Endothelial cell of umbilical vein (primary cell): ENCODE data around the gene SH3RF3. TPM values are rescaled to one million over a fixed set of nuclear protein-coding genes. Genes with fewer than 3 reads are reported as not detected.

ENCODE experiments used
- BruUV-seq: library from RNA; stranded (reverse); fragments of 400-500 nt; replicated peaks from 2 replicates; lab custom pipeline; 2021; lab: Mats Ljungman, UMichigan
- CTCF ChIA-PET: fragments of 300-600, 350-600 bp; sonication (Branson Sonifier 250); formaldehyde crosslinking; loops from one replicate; lab custom pipeline; 2021; ENCODE audit warnings: antibody characterized with exemption, inconsistent platforms; lab: Charles Lee
- POLR2A ChIA-PET: fragments of 300-600, 350-600 bp; sonication (Branson Sonifier 250); formaldehyde crosslinking; loops from one replicate; lab custom pipeline; 2021; ENCODE audit warnings: antibody characterized with exemption, inconsistent platforms; lab: Charles Lee
- DNase-seq: peaks from one replicate; pipeline ENCODE4 v3.0.0-alpha.2; 2011; ENCODE audit warnings: low read depth, low spot score
- FAIRE-seq: peaks from 2 replicates; lab custom pipeline; 2011; peaks lifted over from hg19 to GRCh38; lab: Jason Lieb, UNC
- H2AFZ ChIP-seq: 2 replicates; pipeline ENCODE4 v1.6.0; 2012; ENCODE audit warnings: low read depth, low read length, control low read depth, inconsistent platforms
- H3K27ac ChIP-seq: 2 replicates; pipeline ENCODE4 v1.5.1; 2011; ENCODE audit warnings: low read depth, mild to moderate bottlenecking, control low read depth, low read length, moderate library complexity; ENCODE audit not compliant: insufficient read depth
- H3K27me3 ChIP-seq, 2 experiments: 2 replicates each; pipeline versions ENCODE4 v1.6.0 to v1.6.1; 2011; ENCODE audit warnings: low read length in 2 of 2, mixed read lengths in 1 of 2; ENCODE audit not compliant: control insufficient read depth in 2 of 2, insufficient read depth in 2 of 2
- H3K36me3 ChIP-seq, 2 experiments: 2 replicates in 1 of 2; 3 replicates in 1 of 2; pipeline ENCODE4 v1.5.1; 2011; ENCODE audit warnings: low read length in 2 of 2, mild to moderate bottlenecking in 1 of 2, moderate library complexity in 1 of 2; ENCODE audit not compliant: control insufficient read depth in 2 of 2, insufficient read depth in 2 of 2; ENCODE audit errors: extremely low read depth in 1 of 2
- H3K4me1 ChIP-seq: 3 replicates; pipeline ENCODE4 v1.5.1; 2011; ENCODE audit warnings: mild to moderate bottlenecking, low read length; ENCODE audit not compliant: control insufficient read depth, insufficient read depth; ENCODE audit errors: extremely low read depth
- H3K4me2 ChIP-seq: 2 replicates; pipeline ENCODE4 v1.6.1; 2011; ENCODE audit warnings: low read length, control low read depth, mixed read lengths; ENCODE audit not compliant: insufficient read depth
- H3K4me3 ChIP-seq, 3 experiments: fragments of 200-600 bp in 1 of 3; sonication (generic), shearing (Covaris generic) in 1 of 3; replicated peaks in 1 of 3; 2 replicates each; pipeline ENCODE4 v1.5.1; 2011 to 2016; ENCODE audit warnings: control low read depth in 3 of 3, low read length in 3 of 3, mild to moderate bottlenecking in 2 of 3, inconsistent platforms in 1 of 3, low read depth in 1 of 3, moderate library complexity in 1 of 3; ENCODE audit not compliant: insufficient read depth in 1 of 3
- H3K79me2 ChIP-seq: 2 replicates; pipeline ENCODE4 v1.6.0; 2012; ENCODE audit warnings: low read length, inconsistent platforms; ENCODE audit not compliant: control insufficient read depth, insufficient read depth
- H3K9ac ChIP-seq: replicated peaks from 2 replicates; pipeline ENCODE3; 2011; ENCODE audit warnings: low read length, control low read depth; ENCODE audit not compliant: insufficient read depth; ENCODE audit errors: extremely low read depth
- H3K9me1 ChIP-seq: replicated peaks from 3 replicates; pipeline ENCODE4 v1.6.0; 2011; ENCODE audit warnings: mild to moderate bottlenecking, low read length; ENCODE audit not compliant: control insufficient read depth, insufficient read depth; ENCODE audit errors: extremely low read depth
- H3K9me3 ChIP-seq: replicated peaks from 2 replicates; pipeline ENCODE4 v1.5.1; 2012; ENCODE audit warnings: low read length, inconsistent platforms; ENCODE audit not compliant: control insufficient read depth, insufficient read depth
- H4K20me1 ChIP-seq: replicated peaks from 2 replicates; pipeline ENCODE3; 2011; ENCODE audit warnings: mild to moderate bottlenecking, low read length; ENCODE audit not compliant: control insufficient read depth, insufficient read depth; ENCODE audit errors: extremely low read depth
- CTCF ChIP-seq, 2 donors: IDR thresholded peaks; 1 replicate in 1 of 2; 2 replicates in 1 of 2; pipeline ENCODE4 v1.5.1; 2011; ENCODE audit warnings: low read length in 2 of 2, mild to moderate bottlenecking in 2 of 2, moderate library complexity in 2 of 2, control low read depth in 1 of 2, inconsistent platforms in 1 of 2, low read depth in 1 of 2; ENCODE audit not compliant: insufficient read depth in 1 of 2; ENCODE audit errors: extremely low read depth in 1 of 2
- EZH2 ChIP-seq: IDR thresholded peaks from 2 replicates; pipeline ENCODE4 v1.6.1; 2012; ENCODE audit warnings: borderline replicate concordance, low read depth, mild to moderate bottlenecking, moderate library complexity, low read length, inconsistent platforms; ENCODE audit not compliant: severe bottlenecking
- FOS ChIP-seq: IDR thresholded peaks from 2 replicates; pipeline ENCODE4 v1.6.1; 2011; ENCODE audit warnings: mild to moderate bottlenecking, low read length, moderate library complexity, borderline replicate concordance; ENCODE audit not compliant: insufficient read depth
- GATA2 ChIP-seq: IDR thresholded peaks from 2 replicates; pipeline ENCODE4 v1.7.0; 2011; ENCODE audit warnings: low read depth, mild to moderate bottlenecking, moderate library complexity, mixed read lengths, low read length; ENCODE audit not compliant: insufficient read length, insufficient read depth
- JUN ChIP-seq: IDR thresholded peaks from 2 replicates; pipeline ENCODE4 v1.6.1; 2011; ENCODE audit warnings: borderline replicate concordance, low read depth; ENCODE audit not compliant: insufficient read length, insufficient read depth
- MYC ChIP-seq: IDR thresholded peaks from one replicate; pipeline ENCODE4 v1.6.1; 2011; ENCODE audit warnings: mild to moderate bottlenecking, low read depth, low read length
- POLR2A ChIP-seq: IDR thresholded peaks from 2 replicates; pipeline ENCODE4 v1.6.1; 2012; ENCODE audit warnings: low read depth, mild to moderate bottlenecking, control low read depth, low read length
- POLR2AphosphoS5 ChIP-seq: IDR thresholded peaks from 2 replicates; pipeline ENCODE4 v1.6.1; 2012; ENCODE audit warnings: low read depth, mild to moderate bottlenecking, control low read depth, low read length, moderate library complexity; ENCODE audit not compliant: insufficient read depth
- dilution Hi-C: fragments of 300-500 bp; cut with MboI; formaldehyde crosslinking; loops from one replicate; pipeline ENCODE4 v1.15.0; 2019; ENCODE audit warnings: low sequenced_read_pairs; ENCODE audit not compliant: extremely low pct_ligation_motif_present
- intact Hi-C: fragments of 100-400 bp; cut with micrococcal nuclease; formaldehyde crosslinking; loops from one replicate; pipeline ENCODE4 v1.10.0; 2022
- polyA plus RNA-seq, 4 experiments: library from polyadenylated mRNA; depleted of rRNA in 3 of 4; stranded (reverse) in 3 of 4; unstranded in 1 of 4; fragments of >200 nt; gene quantifications; 2 replicates each; pipeline versions ENCODE4 v1.2.1 to v1.2.3, GENCODE V29; 2011 to 2012; ENCODE audit warnings: missing spikeins in 1 of 4
- total RNA-seq: library from RNA; stranded (reverse); gene quantifications from 2 replicates; pipeline ENCODE4 v1.2.3, GENCODE V29; 2021
- TF ChIP-seq, protein P1 (sequence below): IDR thresholded peaks from 2 replicates; pipeline ENCODE4 v1.6.1; 2011; ENCODE audit not compliant: insufficient read depth, insufficient read length

The SH3RF3 gene
- total and polyA plus RNA-seq, 2 donors (not counting 3 experiments of a cell fraction or from before 2014, with no cell fraction given): 3.8 to 14.7 TPM

DNA sequence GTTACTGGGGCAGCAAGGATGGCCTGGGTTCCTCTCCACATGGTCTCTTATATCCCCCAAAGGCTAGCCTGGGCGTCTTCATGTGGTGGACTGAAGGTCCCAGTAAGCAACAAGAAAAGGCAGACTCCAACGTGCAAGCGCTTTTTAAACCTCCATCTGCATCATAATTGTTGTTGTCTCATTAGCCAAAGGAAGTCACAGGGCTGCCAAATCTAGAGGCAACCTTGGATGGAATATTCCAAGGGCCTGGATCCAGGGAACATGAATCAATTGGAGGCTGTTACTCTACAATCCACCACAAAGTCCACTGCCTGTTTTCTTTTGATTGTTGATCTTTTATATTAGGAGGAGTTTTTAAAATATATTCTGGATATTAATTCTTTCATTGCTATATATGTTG, 118.8 kb downstream of the SH3RF3 start:
- Histone ChIP-seq H3K4me3 (no peak overlapping the region), H3K27me3 (no peaks in the 10 kb centered on the region), H3K9ac (no peak overlapping the region), H3K36me3 (no peaks in the 10 kb centered on the region), H4K20me1 (no peaks in the 10 kb centered on the region), H2AFZ (no peak overlapping the region), H3K9me3 (no peaks in the 10 kb centered on the region), H3K79me2 (peaks cover 13% of the 10 kb centered on the region), H3K9me1 (no peaks in the 10 kb centered on the region), H3K27ac (no peak overlapping the region), H3K4me1 (peaks cover 18% of the 10 kb centered on the region), H3K4me2 (no peak overlapping the region)
- POLR2A ChIA-PET: no interaction called here
- dilution Hi-C loops: no loop called here
- CTCF ChIA-PET: no interaction called here
- DNase-seq (peak; percentile 67), FAIRE-seq (peak; percentile 60)
- intact Hi-C loops: no loop called here
- TF ChIP-seq MYC: no peak
- no peak for TF ChIP-seq FOS
- no peak for TF ChIP-seq EZH2
- TF ChIP-seq POLR2AphosphoS5: no peak
- no peak for TF ChIP-seq POLR2A
- no TSS peak for BruUV-seq

DNA sequence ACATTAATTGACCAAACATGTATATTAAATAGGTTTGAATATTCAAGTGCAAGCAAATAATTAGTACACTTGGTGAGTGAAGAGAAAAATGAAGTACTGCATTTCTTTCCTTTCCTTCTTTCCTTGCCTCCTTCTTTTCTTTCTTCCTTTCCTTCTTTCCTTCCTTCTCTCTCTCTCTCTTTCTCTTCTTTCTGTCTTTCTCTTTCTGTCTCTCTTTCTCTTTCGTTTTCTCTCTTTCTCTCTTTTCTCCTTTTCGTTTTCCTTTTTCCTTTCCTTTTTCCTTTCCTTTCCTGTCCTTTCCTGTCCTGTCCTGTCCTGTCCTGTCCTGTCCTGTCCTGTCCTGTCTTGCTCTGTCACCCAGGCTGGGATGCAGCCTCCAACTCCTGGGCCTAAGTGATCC, 119.6 kb downstream of the SH3RF3 start:
- no peak for FAIRE-seq
- CTCF ChIA-PET: interaction anchor here (1.0 kb wide), 1 partner anchor 9 kb away, joined by 3 read pairs; no protein-coding TSS in a partner anchor

More for the DNA sequence above, 119.6 kb downstream of the SH3RF3 start:
- Histone ChIP-seq H3K27me3 (no peaks in the 10 kb centered on the region), H3K36me3 (no peaks in the 10 kb centered on the region), H3K9ac (no peak overlapping the region), H3K79me2 (peaks cover 10% of the 10 kb centered on the region), H3K9me1 (no peaks in the 10 kb centered on the region), H2AFZ (no peak overlapping the region), H3K4me2 (no peak overlapping the region), H3K4me3 (no peak overlapping the region), H3K27ac (no peak overlapping the region), H3K4me1 (peaks cover 10% of the 10 kb centered on the region), H4K20me1 (no peaks in the 10 kb centered on the region), H3K9me3 (no peaks in the 10 kb centered on the region)
- BruUV-seq: no TSS peak
- TF ChIP-seq, protein P1, sequence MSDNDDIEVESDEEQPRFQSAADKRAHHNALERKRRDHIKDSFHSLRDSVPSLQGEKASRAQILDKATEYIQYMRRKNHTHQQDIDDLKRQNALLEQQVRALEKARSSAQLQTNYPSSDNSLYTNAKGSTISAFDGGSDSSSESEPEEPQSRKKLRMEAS: no peak
- no peak for TF ChIP-seq JUN
- TF ChIP-seq EZH2: no peak
- no peak for TF ChIP-seq POLR2AphosphoS5
- no peak for TF ChIP-seq FOS
- no peak for TF ChIP-seq GATA2
- no peak for TF ChIP-seq POLR2A
- no peak for TF ChIP-seq CTCF (IDR thresholded peaks at IDR 0.05; ENCODE audit: extremely low read depth in 1 of 2, insufficient read depth in 1 of 2, low read depth in 1 of 2, low read length in 2 of 2)
- no peak for TF ChIP-seq MYC
- intact Hi-C loops (no loop called here), dilution Hi-C loops (no loop called here)
- DNase-seq: no peak
- POLR2A ChIA-PET: no interaction called here
